GM23248 (cell line): Measurements from ENCODE around the gene TRAPPC2L.

Experiments used
- EZH2 ChIP-seq: fragments of 200-600 bp; sonication (generic); IDR thresholded peaks from 2 replicates; pipeline ENCODE4 v1.6.1; 2018; ENCODE audit warnings: antibody characterized with exemption, mild to moderate bottlenecking; ENCODE audit not compliant: insufficient read depth, poor library complexity, severe bottlenecking
- EZH2phosphoT487 ChIP-seq: fragments of 200-600 bp; sonication (generic); IDR thresholded peaks from 2 replicates; pipeline ENCODE4 v1.6.1; 2018; ENCODE audit warnings: antibody characterized with exemption, moderate library complexity, mild to moderate bottlenecking, low read depth; ENCODE audit not compliant: insufficient read depth

DNA sequence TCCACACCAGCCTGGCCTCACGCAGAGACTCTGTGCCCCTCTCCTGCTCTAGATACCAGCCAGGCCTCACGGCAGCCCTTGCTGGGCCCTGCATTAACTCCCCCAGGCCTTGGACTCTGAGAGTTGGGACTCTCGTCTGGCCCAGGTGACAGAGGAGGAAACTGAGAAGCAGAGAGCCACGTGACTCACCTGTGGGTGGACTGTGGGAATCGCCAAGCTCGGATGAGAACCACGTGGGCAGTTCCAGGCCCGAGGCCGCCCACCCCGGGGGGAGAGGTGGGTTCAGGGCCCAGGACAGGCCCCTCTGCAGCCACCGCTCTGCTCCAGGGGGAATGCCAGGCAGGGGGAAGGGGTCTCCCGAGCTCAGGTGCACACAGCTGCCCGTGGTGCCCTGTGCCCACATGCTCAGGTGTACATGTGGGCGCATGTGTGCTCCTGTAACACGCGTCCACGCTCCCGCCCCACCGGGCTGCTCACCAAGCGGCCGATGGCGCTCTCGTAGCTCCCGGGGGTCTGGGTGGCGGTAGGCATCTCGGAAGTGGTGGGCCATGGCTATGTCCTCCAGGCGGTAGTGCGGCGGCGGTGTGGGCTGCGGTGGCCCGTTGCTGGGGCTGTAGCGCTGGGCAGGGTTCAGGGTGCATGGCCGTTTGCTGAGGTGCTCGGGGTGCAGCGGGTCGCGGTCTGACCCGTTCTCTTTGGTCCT lies 27.8 kb downstream of the TRAPPC2L start:
- no peak for TF ChIP-seq EZH2
- no peak for TF ChIP-seq EZH2phosphoT487
